ENCODE data around the gene UBN1. TPM values are rescaled to one million over a fixed set of nuclear protein-coding genes. Genes with fewer than 3 reads are reported as not detected.

The UBN1 gene
- total RNA-seq, 3 donors from 2014 or later: 38.2 to 44.6 (median 42.2) TPM

DNA sequence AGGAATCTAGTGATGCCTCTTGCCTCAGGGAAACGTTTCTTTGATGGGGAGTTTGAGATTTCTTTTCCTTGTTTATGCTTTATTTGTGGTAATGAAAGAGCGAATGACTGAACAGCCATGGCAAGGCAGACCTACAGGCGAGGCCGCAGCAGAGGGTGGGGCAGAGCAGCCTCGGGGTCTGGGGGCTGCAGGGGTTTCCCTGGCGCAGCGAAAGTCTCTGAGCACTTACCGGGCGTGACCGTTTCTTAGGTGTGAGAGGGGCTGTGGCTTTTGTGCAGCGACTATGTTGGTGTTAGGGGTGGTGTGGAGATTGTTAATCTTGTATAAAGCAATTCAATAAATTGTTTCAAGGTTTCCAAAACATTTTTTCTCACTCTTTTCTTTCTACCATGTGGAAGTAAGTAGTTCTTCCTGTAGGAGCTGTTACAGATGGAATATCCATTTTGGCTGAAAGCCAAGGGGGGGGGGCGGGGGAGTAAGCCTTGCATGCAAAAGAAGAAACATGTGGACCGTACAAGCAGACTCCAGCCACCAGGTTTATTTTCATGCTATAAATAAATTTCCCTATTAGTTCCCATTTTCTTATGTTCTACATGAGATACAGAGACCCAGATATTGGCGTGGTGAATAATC, 34.8 kb downstream of the UBN1 start:
- no peaks in the 10 kb centered on the region for H3K9me3 Mint-ChIP-seq

DNA sequence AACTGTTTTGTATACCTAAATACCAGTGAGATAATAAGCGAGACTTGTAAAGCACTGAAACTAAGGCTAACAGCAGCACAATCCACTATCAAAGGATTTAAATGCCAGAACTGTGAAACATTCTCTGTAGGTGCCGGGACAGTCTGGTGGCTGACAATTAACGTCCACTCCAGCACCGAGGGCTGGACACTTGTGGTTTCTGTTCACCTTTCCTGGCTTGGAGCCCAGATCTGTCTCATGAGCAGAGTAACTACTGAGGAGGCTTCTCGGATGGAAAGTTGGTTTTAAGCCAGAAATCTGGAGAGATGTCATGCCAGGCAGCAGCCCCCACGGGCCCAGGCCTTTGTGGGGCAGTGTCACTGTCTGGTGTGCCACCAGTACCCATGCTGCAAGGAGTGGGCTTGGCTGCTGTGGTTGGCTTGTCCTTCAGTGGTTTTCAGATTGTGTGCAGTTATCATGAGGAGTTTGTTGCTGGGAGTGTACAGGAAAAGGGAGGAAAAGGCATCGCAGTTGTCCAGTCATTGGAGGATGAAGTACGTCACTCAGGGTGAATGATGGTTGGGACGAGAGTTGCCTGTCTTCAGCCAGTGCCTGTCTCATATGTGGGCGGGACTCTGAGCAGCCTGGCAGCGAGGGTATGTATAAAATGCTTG, 35.5 kb downstream of the UBN1 start:
- ATAC-seq (no peak), DNase-seq (no peak)
- Mint-ChIP-seq H3K36me3 (ENCODE audit: insufficient read depth) (peaks cover 48% of the 10 kb centered on the region), H3K27me3 (ENCODE audit: low read depth) (no peaks in the 10 kb centered on the region), H3K9me3 (no peaks in the 10 kb centered on the region), H3K4me1 (ENCODE audit: low read depth) (no peaks in the 10 kb centered on the region), H3K4me3 (no peak overlapping the region)

More for the DNA sequence above, 34.8 kb downstream of the UBN1 start:
- DNase-seq (no peak), ATAC-seq (no peak)
- Mint-ChIP-seq H3K36me3 (ENCODE audit: insufficient read depth) (peaks cover 53% of the 10 kb centered on the region), H3K27me3 (ENCODE audit: low read depth) (no peaks in the 10 kb centered on the region), H3K4me3 (no peak overlapping the region), H3K4me1 (ENCODE audit: low read depth) (no peaks in the 10 kb centered on the region)

DNA sequence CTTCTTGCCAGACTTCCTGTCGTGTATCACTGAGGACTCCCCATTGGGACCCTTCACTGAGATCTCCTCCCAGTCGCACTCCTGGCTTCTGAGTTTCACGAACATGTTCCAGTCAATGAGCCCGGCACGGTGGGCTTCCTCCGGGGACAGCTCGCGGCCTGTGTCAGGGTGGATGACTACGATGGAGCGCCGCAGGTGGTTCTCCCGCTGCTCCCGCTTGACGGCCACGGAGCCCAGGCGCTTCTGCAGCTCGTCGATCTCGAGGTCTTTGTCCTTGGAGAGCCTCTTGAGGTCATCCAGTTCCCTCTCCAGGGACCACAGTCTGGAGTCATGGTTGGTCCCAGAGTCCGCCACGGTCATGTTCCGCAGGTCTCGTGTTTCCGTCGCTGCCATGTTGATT, 36.2 kb downstream of the UBN1 start:
- Mint-ChIP-seq H3K9me3 (no peaks in the 10 kb centered on the region), H3K27me3 (ENCODE audit: low read depth) (no peaks in the 10 kb centered on the region), H3K36me3 (ENCODE audit: insufficient read depth) (peaks cover 46% of the 10 kb centered on the region), H3K4me3 (no peak overlapping the region), H3K4me1 (ENCODE audit: low read depth) (no peaks in the 10 kb centered on the region)
- ATAC-seq (no peak), DNase-seq (no peak)

DNA sequence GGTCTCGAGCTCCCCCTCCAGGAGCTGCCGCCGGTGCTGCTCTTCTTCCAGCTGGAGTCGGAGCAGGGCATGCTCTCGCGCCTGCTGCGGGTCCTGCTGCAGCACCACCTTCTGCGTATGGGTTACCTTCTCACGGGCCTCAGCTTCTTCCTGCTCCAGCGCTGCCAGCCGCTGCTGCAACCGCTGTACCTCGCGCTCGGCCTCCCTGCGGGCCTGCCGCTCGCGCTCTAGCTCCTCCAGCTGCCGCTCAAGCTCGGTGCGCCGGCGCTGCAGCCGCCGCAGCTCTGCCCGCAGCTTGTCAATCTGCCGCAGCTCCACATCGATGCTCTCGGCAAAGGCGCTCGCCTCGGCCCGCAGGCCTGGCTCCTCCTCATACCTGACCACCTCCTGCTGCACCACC, 36.9 kb downstream of the UBN1 start:
- no peaks in the 10 kb centered on the region for H3K4me1 Mint-ChIP-seq (ENCODE audit: low read depth)

DNA sequence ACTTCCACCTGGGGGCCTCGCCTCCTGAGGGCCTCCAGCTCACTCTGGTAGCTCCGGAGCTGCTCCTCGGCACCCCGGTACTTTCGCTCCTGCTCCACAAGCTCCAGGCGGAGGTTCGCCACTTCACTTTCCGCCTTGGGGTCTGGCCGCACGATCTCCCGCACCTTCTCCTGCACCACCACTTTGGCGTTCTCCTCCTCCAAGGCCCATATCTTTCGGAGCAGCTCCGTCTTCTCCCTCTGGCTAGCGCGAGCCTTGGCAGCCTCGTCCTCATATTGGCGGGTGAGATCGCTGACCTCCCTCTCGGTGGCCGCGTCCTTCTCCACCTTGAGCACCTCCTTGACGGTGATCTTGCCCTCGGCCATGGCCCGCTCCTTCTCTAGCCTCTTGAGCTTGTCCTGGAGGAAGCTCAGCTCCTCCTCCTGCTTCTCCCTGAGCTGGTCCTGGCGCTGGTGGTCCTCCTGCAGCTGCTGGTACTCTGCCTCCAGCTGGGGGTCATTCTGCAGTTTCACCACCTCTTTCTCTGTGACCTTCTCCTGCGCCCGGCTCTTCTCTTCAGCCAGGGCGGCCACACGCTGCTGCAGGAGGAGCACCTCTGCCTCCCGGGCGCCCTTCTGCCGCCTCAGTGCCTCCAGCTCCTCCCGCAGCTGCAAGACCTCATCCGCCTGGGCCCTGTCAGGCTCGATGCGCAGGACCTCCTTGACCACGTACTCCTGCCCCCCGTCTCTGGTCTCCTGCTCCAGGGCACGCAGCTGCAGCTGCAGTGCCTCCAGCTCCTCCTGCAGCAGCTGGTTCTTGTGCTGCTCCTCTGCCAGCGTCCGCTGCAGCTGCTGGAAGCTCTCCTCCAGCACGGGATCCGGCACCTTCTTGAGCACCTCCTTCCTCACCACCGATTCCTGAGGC, 37.9 kb downstream of the UBN1 start:
- H3K9me3 Mint-ChIP-seq: no peaks in the 10 kb centered on the region
- no peaks in the 10 kb centered on the region for H3K27me3 Mint-ChIP-seq (ENCODE audit: low read depth)

More for the DNA sequence above, 36.9 kb downstream of the UBN1 start:
- ATAC-seq (no peak), DNase-seq (no peak)
- Mint-ChIP-seq H3K36me3 (ENCODE audit: insufficient read depth) (peaks cover 42% of the 10 kb centered on the region), H3K9me3 (no peaks in the 10 kb centered on the region), H3K27me3 (ENCODE audit: low read depth) (no peaks in the 10 kb centered on the region), H3K4me3 (no peak overlapping the region)

DNA sequence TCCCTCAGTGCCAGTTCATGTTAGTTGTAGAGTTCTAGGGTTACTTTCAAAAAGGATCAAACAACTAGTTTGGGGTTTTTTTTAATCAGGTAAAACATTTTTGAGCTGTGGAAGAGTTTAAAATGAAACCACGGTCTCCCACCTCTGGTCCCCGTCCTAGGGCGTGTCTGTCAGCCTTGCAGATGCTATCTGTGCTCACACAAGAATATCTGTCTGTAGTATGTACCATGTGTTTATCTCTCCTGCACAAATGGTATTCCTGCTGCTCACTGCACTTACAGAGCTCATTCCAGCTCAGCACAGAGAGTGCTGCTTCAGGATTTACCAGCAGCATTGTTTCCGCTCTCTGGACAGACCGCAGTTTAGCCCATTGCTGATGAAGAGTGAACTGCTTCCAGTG, 38.9 kb downstream of the UBN1 start:
- Mint-ChIP-seq H3K27me3 (ENCODE audit: low read depth) (no peaks in the 10 kb centered on the region), H3K4me1 (ENCODE audit: low read depth) (no peaks in the 10 kb centered on the region), H3K36me3 (ENCODE audit: insufficient read depth) (peaks cover 34% of the 10 kb centered on the region), H3K4me3 (no peak overlapping the region), H3K9me3 (no peaks in the 10 kb centered on the region)
- no peak for ATAC-seq
- no peak for DNase-seq

More for the DNA sequence above, 37.9 kb downstream of the UBN1 start:
- ATAC-seq (no peak), DNase-seq (no peak)
- no peak overlapping the region for H3K4me3 Mint-ChIP-seq
- no peaks in the 10 kb centered on the region for H3K4me1 Mint-ChIP-seq (ENCODE audit: low read depth)
- peaks cover 38% of the 10 kb centered on the region for H3K36me3 Mint-ChIP-seq (ENCODE audit: insufficient read depth)

DNA sequence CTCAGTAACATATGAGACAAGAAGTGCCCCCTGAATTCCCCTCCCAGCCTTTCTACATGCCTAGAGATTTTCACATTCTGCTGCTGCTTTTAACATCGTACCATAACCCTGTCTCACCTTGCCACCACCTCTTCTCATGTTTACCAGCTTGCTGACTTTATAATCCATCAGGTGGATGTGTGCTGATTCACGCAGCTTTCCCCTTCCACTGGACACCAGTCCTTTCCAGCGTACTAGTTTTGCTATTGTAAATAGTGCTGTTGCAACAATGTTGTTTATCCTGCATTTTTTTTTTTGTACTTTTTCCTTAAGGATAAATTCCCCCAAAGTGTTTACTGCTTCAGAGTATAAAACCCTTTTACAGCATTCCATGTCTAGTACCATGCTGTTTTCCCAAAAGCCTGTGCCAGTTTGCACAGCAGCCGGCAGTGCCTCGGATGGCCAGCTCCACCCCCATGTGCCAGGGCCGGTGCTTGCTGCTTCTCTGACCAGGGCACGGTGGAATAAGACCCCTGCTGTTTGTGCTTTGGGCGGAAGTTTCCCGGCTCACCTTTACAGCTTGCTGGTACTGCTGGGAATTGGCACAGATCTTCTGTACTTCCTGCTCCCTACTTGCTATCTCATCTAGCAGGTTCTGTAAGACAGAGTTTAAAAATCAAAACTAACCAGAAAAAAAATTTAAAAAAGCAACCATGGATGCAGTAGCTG, 41.3 kb downstream of the UBN1 start:
- Mint-ChIP-seq H3K4me3 (no peak overlapping the region), H3K27me3 (ENCODE audit: low read depth) (no peaks in the 10 kb centered on the region), H3K9me3 (no peaks in the 10 kb centered on the region), H3K36me3 (ENCODE audit: insufficient read depth) (peaks cover 20% of the 10 kb centered on the region), H3K4me1 (ENCODE audit: low read depth) (no peaks in the 10 kb centered on the region)
- ATAC-seq (no peak), DNase-seq (no peak)

DNA sequence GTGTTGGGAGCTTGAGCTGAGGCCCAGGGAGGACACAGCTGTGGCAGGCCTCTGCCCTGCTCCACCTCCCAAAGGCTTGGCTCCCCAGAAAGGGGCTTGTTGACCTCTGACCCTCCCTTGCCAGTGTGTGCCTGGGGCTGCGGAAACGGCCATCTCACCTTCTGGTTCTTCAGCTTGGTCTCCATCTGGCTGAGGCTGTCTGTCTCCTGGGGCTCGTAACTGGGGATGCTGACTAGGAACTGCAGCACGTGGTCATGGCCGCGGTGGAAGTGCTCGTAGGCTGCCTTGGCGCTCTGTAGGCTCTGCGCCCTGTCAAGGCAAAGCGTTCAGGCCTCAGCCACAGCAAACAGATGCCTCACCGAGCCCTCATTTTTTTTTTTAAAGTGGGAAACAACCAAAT, 42.7 kb downstream of the UBN1 start:
- Mint-ChIP-seq H3K4me1 (ENCODE audit: low read depth) (no peaks in the 10 kb centered on the region), H3K4me3 (no peak overlapping the region), H3K27me3 (ENCODE audit: low read depth) (no peaks in the 10 kb centered on the region), H3K36me3 (ENCODE audit: insufficient read depth) (peaks cover 8% of the 10 kb centered on the region), H3K9me3 (no peaks in the 10 kb centered on the region)
- ATAC-seq: no peak
- no peak for DNase-seq

DNA sequence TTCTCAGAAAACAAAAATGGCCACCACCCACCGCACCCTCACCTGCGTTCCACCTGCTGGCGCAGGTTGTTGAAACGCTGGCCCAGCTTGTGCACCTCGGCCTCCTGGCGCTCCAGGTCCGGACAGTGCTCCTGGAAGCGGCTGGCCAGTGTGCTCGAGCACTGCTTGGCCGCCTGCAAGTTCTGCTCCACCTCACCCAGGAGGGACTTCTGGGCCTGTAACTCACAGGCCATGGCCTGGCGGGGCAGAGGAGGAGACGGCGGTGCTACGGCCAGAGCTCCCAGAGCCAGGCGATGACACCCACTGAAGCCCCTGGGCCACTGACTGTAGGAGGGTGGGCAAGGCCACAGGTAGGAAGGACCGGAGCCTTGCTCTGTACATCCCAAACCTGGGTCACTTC, 43.4 kb downstream of the UBN1 start:
- no peak overlapping the region for H3K4me3 Mint-ChIP-seq
- H3K9me3 Mint-ChIP-seq: no peaks in the 10 kb centered on the region
- no peaks in the 10 kb centered on the region for H3K27me3 Mint-ChIP-seq (ENCODE audit: low read depth)
- H3K4me1 Mint-ChIP-seq (ENCODE audit: low read depth): no peaks in the 10 kb centered on the region
- DNase-seq (no peak), ATAC-seq (no peak)
- H3K36me3 Mint-ChIP-seq (ENCODE audit: insufficient read depth): peaks cover 3% of the 10 kb centered on the region

DNA sequence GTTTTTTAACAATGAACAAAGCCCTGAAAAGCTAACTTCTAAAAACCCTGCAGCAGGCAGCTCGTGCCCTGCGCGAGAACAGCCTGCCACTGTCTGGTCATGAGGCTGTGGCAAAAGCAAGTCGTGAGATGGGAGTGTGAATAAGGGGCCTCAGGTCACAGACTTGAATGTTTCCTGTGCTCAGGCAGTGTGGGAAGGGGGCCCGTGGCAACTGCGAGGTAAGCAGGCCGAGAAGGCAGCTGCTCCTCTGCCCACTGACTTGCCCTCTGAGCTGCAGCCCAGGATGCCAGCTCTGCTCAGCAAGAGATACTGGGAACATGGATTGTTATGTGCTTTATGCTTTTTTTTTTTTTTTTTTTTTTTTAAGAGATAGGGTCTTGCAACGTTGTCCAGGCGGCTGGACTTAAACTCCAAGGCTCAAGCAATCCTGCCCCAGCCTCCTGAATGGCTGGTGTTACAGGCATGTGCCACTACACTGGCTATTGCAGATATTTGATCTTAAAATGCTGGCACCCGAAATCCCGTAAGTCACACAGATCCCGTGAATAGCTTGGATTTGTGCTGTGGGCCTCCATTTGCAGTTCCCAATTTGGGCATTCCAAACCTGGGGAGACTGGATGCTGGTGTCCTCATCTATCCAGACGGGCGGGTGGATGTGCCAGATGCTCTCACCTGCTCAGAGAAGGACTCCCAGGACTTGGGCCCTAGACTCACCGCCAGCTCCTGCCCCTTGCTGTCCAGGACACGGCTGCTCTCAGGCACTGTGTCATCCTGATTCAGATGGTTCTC, 44.0 kb downstream of the UBN1 start:
- Mint-ChIP-seq H3K9me3 (no peaks in the 10 kb centered on the region), H3K36me3 (ENCODE audit: insufficient read depth) (no peaks in the 10 kb centered on the region), H3K4me3 (no peak overlapping the region), H3K27me3 (ENCODE audit: low read depth) (peaks cover 3% of the 10 kb centered on the region), H3K4me1 (ENCODE audit: low read depth) (no peaks in the 10 kb centered on the region)
- DNase-seq (no peak), ATAC-seq (no peak)

DNA sequence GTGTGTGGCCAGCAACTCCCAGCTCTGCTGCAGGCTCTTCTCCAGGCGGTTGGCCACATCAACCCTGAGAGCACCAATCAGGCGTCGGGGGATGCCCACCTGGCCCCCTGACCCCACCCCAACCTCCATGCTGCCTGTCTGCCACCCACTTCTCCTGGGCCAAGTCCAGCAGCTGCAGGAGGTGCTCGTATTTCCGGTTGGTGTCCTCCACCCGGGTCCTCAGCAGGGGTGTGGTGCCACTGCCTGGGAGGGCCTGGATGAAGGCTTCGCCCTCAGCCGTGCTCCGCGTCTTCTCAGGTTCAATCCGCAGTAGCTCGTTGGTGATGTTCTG, 44.6 kb downstream of the UBN1 start:
- no peak for ATAC-seq

DNA sequence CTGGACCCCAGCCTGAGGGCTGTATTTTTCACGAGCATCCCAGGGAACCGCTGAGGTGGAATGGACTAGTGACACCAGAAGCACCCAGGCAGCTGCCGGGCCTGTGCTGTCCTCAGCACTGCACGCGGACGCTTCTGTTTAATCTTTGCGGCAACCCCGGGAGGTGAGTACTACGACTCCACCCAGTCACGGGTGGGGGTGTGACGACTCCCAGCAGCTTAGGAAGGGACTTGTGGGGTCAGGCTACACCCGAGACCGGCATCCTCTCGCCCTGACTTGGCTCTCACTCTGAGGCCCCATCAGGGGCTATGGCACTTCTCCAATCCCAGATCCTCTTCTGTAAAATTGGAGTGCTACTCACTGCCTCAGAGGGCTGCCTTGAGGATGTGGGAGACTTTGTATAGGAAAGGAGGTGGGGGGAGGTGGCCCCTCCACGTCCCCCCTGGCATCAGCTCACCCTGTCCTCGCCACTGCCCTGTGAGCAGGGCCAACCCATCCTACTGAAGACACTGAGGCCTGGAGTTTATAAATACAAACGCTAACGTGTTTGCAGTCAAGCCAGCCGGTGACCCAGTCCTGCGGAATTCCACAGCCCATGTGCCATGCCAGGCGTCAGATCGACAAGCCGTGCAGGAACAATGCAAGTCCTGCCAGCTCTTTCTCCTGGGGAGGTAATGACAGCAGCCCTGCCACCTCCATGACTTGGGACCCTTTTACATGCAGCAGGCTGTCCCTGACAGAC, 45.3 kb downstream of the UBN1 start:
- H3K4me1 Mint-ChIP-seq (ENCODE audit: low read depth): no peaks in the 10 kb centered on the region
- DNase-seq (no peak), ATAC-seq (no peak)
- no peaks in the 10 kb centered on the region for H3K36me3 Mint-ChIP-seq (ENCODE audit: insufficient read depth)
- peaks cover 5% of the 10 kb centered on the region for H3K27me3 Mint-ChIP-seq (ENCODE audit: low read depth)
- H3K4me3 Mint-ChIP-seq: no peak overlapping the region
- H3K9me3 Mint-ChIP-seq: no peaks in the 10 kb centered on the region

More for the DNA sequence above, 44.6 kb downstream of the UBN1 start:
- no peaks in the 10 kb centered on the region for H3K9me3 Mint-ChIP-seq
- H3K27me3 Mint-ChIP-seq (ENCODE audit: low read depth): peaks cover 5% of the 10 kb centered on the region
- no peak for DNase-seq
- H3K4me3 Mint-ChIP-seq: no peak overlapping the region
- no peaks in the 10 kb centered on the region for H3K36me3 Mint-ChIP-seq (ENCODE audit: insufficient read depth)
- no peaks in the 10 kb centered on the region for H3K4me1 Mint-ChIP-seq (ENCODE audit: low read depth)

DNA sequence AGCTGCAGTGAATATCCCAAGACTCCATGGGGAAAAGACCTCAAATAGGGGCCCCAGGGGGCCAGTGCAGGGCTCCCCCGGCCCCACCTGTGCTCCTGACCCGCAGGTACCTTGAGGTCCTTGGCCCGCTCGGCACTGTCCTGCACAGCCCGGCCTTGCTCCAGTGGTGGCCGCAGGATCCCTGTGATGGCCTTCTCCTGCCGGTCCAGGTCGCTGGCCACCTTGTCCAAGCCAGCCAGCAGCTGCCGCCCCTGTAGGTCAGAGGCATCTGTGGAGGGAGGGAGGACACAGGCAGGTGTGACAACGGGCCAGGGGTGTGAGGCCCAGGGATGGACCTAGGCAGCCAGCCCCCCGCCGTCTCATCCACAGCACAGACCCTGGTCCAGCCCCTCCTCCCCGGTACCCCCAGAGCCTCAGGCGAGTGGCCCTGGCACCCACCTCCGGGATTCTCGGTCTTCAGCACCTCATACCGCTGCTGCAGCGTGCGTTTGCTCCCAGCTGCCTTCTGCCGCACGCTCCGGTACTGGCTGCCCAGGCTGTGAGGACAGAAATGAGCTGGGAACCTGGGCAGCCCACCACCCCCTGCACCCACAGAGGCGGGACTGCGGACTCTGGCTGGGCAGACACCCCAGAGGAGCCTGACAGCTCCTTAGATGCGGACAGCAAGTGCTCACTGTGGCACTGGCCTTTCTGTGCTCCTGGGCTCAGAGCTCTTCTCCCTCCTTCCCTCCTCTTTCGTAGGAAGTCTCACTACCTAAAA, 46.0 kb downstream of the UBN1 start:
- peaks cover 1% of the 10 kb centered on the region for H3K9me3 Mint-ChIP-seq
- no peaks in the 10 kb centered on the region for H3K4me1 Mint-ChIP-seq (ENCODE audit: low read depth)
- no peaks in the 10 kb centered on the region for H3K36me3 Mint-ChIP-seq (ENCODE audit: insufficient read depth)
- DNase-seq: no peak
- no peak overlapping the region for H3K4me3 Mint-ChIP-seq
- no peak for ATAC-seq
- H3K27me3 Mint-ChIP-seq (ENCODE audit: low read depth): peaks cover 5% of the 10 kb centered on the region

Measured in activated T-cell treated with anti-CD3 and anti-CD28 coated beads, Interleukin-2, amount 50 U/mL, for 4 hours (primary cell).